MCF 10A (cell line): ENCODE data around the gene EXOC4. TPM values are rescaled to one million over a fixed set of nuclear protein-coding genes. Genes with fewer than 3 reads are reported as not detected.

ENCODE experiments used
- BruUV-seq: library from RNA; stranded (reverse); fragments of 400-500 nt; replicated peaks from 2 replicates; lab custom pipeline; 2021; lab: Mats Ljungman, UMichigan
- CTCF ChIA-PET: fragments of 300-600 bp; sonication (Branson Sonifier 250); formaldehyde crosslinking; extraction: SDS; loops from one replicate; lab custom pipeline; 2021; ENCODE audit warnings: antibody characterized with exemption, inconsistent platforms; lab: Yijun Ruan, JAX
- POLR2A ChIA-PET: fragments of 300-600, 350-650 bp; sonication (Branson Sonifier 250); formaldehyde crosslinking; extraction: SDS; loops from one replicate; lab custom pipeline; 2020; ENCODE audit warnings: antibody characterized with exemption, inconsistent platforms; lab: Yijun Ruan, JAX
- DNase-seq: peaks from one replicate; pipeline ENCODE4 v3.0.0-alpha.2; 2018; ENCODE audit not compliant: unreplicated experiment
- H3K27ac Mint-ChIP-seq: one replicate; pipeline ENCODE4 v1.8.0; 2022; ENCODE audit warnings: mild to moderate bottlenecking, low read depth, mixed read lengths; ENCODE audit not compliant: unreplicated experiment
- H3K27me3 Mint-ChIP-seq: one replicate; pipeline ENCODE4 v1.8.0; 2022; ENCODE audit warnings: mixed read lengths; ENCODE audit not compliant: insufficient read depth, unreplicated experiment
- H3K36me3 Mint-ChIP-seq: one replicate; pipeline ENCODE4 v1.8.0; 2022; ENCODE audit warnings: mild to moderate bottlenecking, moderate library complexity, mixed read lengths; ENCODE audit not compliant: insufficient read depth, unreplicated experiment
- H3K4me1 Mint-ChIP-seq: one replicate; pipeline ENCODE4 v1.8.0; 2022; ENCODE audit warnings: mixed read lengths; ENCODE audit not compliant: insufficient read depth, unreplicated experiment
- H3K4me3 Mint-ChIP-seq: one replicate; pipeline ENCODE4 v1.8.0; 2022; ENCODE audit warnings: mild to moderate bottlenecking, moderate library complexity, mixed read lengths; ENCODE audit not compliant: unreplicated experiment
- H3K9me3 Mint-ChIP-seq: one replicate; pipeline ENCODE4 v1.8.0; 2022; ENCODE audit warnings: mixed read lengths; ENCODE audit not compliant: unreplicated experiment
- intact Hi-C: fragments of 100-400 bp; cut with micrococcal nuclease; formaldehyde crosslinking; loops from 2 replicates; pipeline ENCODE4 v1.14.1; 2022
- total RNA-seq: library from RNA; stranded (reverse); gene quantifications from 2 replicates; pipeline ENCODE4 v1.2.3, GENCODE V29; 2022
- TF ChIP-seq, protein P1 (sequence below): fragments of 200-600 bp; IDR thresholded peaks from one replicate; pipeline ENCODE4 v1.8.0; 2022; ENCODE audit warnings: antibody characterized with exemption, mild to moderate bottlenecking; ENCODE audit not compliant: unreplicated experiment

The EXOC4 gene
- total RNA-seq, 1 experiment from 2014 or later: 105 TPM

- DNase-seq: no peak
- intact Hi-C loops: no loop called here
- no peaks in the 10 kb centered on the region for H3K9me3 Mint-ChIP-seq
- POLR2A ChIA-PET: interaction anchor here (1.4 kb wide), 1 partner anchor 10 kb away, joined by 7 read pairs; no protein-coding TSS in a partner anchor
- no peaks in the 10 kb centered on the region for H3K27me3 Mint-ChIP-seq
- H3K36me3 Mint-ChIP-seq: peaks cover 6% of the 10 kb centered on the region
- peaks cover 1% of the 10 kb centered on the region for H3K4me1 Mint-ChIP-seq
- no peak overlapping the region for H3K4me3 Mint-ChIP-seq
- TF ChIP-seq, protein P1, sequence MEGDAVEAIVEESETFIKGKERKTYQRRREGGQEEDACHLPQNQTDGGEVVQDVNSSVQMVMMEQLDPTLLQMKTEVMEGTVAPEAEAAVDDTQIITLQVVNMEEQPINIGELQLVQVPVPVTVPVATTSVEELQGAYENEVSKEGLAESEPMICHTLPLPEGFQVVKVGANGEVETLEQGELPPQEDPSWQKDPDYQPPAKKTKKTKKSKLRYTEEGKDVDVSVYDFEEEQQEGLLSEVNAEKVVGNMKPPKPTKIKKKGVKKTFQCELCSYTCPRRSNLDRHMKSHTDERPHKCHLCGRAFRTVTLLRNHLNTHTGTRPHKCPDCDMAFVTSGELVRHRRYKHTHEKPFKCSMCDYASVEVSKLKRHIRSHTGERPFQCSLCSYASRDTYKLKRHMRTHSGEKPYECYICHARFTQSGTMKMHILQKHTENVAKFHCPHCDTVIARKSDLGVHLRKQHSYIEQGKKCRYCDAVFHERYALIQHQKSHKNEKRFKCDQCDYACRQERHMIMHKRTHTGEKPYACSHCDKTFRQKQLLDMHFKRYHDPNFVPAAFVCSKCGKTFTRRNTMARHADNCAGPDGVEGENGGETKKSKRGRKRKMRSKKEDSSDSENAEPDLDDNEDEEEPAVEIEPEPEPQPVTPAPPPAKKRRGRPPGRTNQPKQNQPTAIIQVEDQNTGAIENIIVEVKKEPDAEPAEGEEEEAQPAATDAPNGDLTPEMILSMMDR: no peak
- no TSS peak for BruUV-seq
- CTCF ChIA-PET: interaction anchor here (0.5 to 0.6 kb wide), 2 partner anchors 179 to 303 kb away, joined by 3 to 7 read pairs; no protein-coding TSS in a partner anchor
- no peak overlapping the region for H3K27ac Mint-ChIP-seq
Measured at GRCh38 chr7:133550811-133551210, 297.9 kb downstream of the EXOC4 start.

- intact Hi-C loops: no loop called here
- Mint-ChIP-seq H3K27me3 (no peaks in the 10 kb centered on the region), H3K27ac (no peak overlapping the region), H3K9me3 (no peaks in the 10 kb centered on the region), H3K4me3 (no peak overlapping the region), H3K36me3 (peaks cover 6% of the 10 kb centered on the region), H3K4me1 (no peaks in the 10 kb centered on the region)
- ChIA-PET POLR2A (interaction anchor here (1.4 kb wide), 1 partner anchor 11 kb away, joined by 7 read pairs; no protein-coding TSS in a partner anchor), CTCF (interaction anchor here (0.6 kb wide), 1 partner anchor 180 kb away, joined by 3 read pairs; no protein-coding TSS in a partner anchor)
- no peak for DNase-seq
- BruUV-seq: no TSS peak
- TF ChIP-seq, protein P1: no peak
Measured at GRCh38 chr7:133551466-133551865, 298.6 kb downstream of the EXOC4 start.

DNA sequence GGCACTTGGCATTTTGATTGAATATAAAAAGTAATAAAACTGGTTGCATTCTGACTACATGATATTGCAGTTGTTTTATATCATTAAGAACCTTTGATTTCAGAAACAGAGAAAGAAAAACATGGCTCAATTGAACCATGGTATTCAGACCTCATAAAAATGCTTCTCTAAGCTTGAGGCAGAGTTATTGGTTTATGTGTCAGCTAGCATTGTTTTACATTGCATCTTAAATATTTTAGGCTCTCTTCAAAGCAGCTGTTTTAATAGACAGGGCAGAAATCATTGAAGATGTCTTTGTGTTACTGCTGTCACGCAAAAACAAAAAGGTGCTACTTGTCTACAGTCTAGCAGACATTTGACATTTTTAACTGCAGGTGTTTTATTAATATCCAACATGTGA is 299.2 kb downstream of the EXOC4 start:
- BruUV-seq: no TSS peak
- intact Hi-C loops: no loop called here
- Mint-ChIP-seq H3K36me3 (peaks cover 6% of the 10 kb centered on the region), H3K27me3 (no peaks in the 10 kb centered on the region), H3K4me1 (no peaks in the 10 kb centered on the region), H3K4me3 (no peak overlapping the region), H3K9me3 (no peaks in the 10 kb centered on the region), H3K27ac (no peak overlapping the region)
- POLR2A ChIA-PET: no interaction called here
- TF ChIP-seq, protein P1: no peak
- CTCF ChIA-PET: no interaction called here
- DNase-seq: no peak

DNA sequence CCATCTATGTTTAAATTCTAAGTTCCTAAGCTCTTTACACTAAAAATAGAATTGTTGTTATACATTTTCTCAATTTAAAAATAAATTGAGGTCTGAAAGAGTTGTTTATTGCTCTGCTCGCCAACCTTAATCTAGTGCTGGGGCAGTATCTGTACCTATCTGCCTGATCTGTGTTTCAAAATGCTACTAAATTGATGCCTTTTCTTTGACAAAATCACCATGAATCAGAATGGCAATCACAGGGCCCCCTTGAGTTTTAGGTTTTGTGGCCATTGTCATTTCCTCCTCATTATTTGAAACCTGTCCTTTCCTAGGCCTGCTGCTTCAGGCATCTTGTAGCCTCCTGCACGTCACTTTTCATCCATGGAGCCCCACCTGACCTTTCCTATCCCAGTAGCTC is 301.5 kb downstream of the EXOC4 start:
- H3K4me1 Mint-ChIP-seq: no peaks in the 10 kb centered on the region
- CTCF ChIA-PET: interaction anchor here (0.5 kb wide), 1 partner anchor 20 kb away, joined by 4 read pairs; no protein-coding TSS in a partner anchor
- H3K4me3 Mint-ChIP-seq: no peak overlapping the region
- POLR2A ChIA-PET: interaction anchor here (0.6 kb wide), 1 partner anchor 156 kb away, joined by 3 read pairs; no protein-coding TSS in a partner anchor
- no peak overlapping the region for H3K27ac Mint-ChIP-seq
- H3K9me3 Mint-ChIP-seq: no peaks in the 10 kb centered on the region
- intact Hi-C loops: no loop called here
- BruUV-seq: no TSS peak
- H3K27me3 Mint-ChIP-seq: no peaks in the 10 kb centered on the region
- TF ChIP-seq, protein P1: no peak
- peaks cover 6% of the 10 kb centered on the region for H3K36me3 Mint-ChIP-seq
- no peak for DNase-seq
